Measurements from ENCODE around the gene DMBT1.

Gene DMBT1

DNA sequence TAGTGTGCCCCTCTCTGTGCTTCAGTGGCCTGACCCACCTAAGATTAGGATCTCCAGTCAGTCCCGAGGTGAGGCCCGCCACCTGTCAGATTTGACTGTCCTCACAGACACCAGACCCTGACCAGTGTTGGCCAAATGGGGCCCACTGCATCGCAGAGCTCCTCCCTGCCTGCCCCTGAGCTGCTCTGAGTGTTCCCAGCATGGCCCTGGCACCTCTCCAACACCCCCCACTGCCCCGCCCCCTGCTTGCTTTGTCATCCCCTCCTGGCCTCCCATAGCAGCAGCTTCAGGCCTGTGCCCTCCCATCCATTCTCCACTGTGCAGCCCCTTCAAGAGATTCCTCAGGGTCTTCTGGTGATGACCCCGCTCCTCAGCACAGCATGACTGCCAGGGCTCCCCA lies 71.5 kb downstream of the DMBT1 start:
- TF ChIP-seq, protein P1, sequence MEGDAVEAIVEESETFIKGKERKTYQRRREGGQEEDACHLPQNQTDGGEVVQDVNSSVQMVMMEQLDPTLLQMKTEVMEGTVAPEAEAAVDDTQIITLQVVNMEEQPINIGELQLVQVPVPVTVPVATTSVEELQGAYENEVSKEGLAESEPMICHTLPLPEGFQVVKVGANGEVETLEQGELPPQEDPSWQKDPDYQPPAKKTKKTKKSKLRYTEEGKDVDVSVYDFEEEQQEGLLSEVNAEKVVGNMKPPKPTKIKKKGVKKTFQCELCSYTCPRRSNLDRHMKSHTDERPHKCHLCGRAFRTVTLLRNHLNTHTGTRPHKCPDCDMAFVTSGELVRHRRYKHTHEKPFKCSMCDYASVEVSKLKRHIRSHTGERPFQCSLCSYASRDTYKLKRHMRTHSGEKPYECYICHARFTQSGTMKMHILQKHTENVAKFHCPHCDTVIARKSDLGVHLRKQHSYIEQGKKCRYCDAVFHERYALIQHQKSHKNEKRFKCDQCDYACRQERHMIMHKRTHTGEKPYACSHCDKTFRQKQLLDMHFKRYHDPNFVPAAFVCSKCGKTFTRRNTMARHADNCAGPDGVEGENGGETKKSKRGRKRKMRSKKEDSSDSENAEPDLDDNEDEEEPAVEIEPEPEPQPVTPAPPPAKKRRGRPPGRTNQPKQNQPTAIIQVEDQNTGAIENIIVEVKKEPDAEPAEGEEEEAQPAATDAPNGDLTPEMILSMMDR (conservative IDR thresholded peaks at IDR 0.05; ENCODE audit: low read length): no peak
- H3K4me3 ChIP-seq (ENCODE audit: low read length): no peak overlapping the region
- no peak for DNase-seq (ENCODE audit: low read depth)

DNA sequence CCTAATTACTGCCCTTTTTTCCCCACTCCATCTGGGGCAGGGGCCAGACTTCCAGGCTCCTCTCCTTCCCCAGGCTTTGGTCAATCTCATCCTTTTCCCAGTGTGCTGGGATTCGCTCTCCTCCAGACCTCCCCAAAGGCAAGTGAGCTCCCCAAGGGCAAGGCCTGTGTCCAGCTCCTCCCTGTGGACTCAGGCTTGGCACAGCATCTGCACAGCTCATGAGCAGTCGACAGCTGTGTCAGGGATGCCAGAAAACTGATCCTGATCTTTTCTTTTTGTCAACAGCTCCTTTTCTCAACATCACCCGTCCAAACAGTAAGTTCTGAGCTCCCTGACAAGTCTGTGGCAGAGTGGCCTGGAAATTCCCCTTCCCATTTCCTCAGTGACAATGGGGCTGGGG lies 72.0 kb downstream of the DMBT1 start:
- TF ChIP-seq, protein P1 (conservative IDR thresholded peaks at IDR 0.05; ENCODE audit: low read length): no peak
- no peak overlapping the region for H3K4me3 ChIP-seq (ENCODE audit: low read length)
- DNase-seq (ENCODE audit: low read depth): no peak

DNA sequence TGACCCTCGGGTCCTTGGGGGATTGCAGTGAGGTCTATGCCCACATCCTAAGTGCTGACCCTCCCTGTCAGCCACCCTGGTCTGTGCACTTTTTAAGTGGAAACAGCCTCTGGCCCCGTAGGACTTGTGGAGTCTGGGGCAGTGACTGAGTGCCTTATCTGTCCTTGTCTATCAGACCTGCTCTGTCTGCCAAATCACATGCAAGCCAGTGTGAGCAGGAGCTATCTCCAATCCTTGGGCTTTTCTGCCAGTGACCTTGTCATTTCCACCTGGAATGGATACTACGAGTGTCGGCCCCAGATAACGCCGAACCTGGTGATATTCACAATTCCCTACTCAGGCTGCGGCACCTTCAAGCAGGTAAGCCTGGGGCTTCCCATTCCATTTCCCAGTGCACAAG lies 76.4 kb downstream of the DMBT1 start:
- TF ChIP-seq, protein P1 (conservative IDR thresholded peaks at IDR 0.05; ENCODE audit: low read length): no peak
- no peak for DNase-seq (ENCODE audit: low read depth)
- H3K4me3 ChIP-seq (ENCODE audit: low read length): no peak overlapping the region

DNA sequence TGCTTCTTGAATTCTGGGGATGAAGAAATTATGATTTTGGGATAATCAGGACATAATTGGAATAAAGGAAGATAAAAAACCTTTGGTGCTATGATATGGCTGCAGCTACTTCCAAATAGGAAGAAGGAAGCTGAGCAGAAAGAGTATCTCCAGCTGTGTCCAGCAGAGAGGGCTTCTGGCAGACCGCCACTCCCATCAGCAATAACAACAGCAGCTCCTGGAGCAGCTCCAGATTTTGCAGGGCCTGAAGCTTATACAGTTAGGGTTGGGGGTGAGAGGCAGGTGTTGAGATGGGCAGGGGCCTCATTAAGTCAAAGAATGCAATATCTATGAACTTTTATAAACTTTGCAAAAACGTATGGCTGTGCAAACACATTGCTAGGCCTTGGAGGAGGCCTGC lies 76.8 kb downstream of the DMBT1 start:
- TF ChIP-seq, protein P1 (conservative IDR thresholded peaks at IDR 0.05; ENCODE audit: low read length): no peak
- H3K4me3 ChIP-seq (ENCODE audit: low read length): no peak overlapping the region
- DNase-seq (ENCODE audit: low read depth): no peak

DNA sequence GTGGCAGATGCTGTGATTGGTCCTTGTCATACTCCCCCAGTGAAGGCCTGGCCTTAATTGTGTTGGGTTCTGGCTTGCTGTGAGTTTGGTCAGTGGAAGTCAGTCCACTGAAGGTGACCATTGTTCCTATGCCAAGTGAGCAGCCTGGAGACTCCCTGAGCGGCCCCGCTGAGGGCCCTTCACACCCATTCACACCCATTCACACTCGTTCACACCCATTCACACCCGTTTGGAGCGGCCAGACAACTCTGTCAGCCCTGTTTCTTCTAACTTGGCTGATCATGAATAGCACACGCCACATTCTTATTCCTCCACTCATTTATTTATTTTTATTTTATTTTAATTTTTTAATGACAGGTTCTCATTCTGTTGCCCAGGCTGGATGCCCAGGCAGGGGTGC lies 77.6 kb downstream of the DMBT1 start:
- TF ChIP-seq, protein P1 (conservative IDR thresholded peaks at IDR 0.05; ENCODE audit: low read length): no peak
- no peak overlapping the region for H3K4me3 ChIP-seq (ENCODE audit: low read length)
- DNase-seq (ENCODE audit: low read depth): no peak

DNA sequence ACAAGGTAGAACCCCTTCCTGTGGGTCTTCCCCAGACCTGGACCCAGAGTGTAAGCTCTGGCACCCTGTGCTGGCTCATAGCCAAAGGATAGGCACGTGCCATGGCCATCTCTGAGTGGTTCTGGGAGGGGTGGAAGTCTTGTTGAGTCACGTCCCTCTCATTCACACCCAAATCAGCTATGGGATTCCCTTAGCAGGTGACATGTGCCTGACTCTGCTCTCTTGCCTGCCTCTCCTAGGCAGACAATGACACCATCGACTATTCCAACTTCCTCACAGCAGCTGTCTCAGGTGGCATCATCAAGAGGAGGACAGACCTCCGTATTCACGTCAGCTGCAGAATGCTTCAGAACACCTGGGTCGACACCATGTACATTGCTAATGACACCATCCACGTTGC lies 79.2 kb downstream of the DMBT1 start:
- no peak overlapping the region for H3K4me3 ChIP-seq (ENCODE audit: low read length)
- TF ChIP-seq, protein P1 (conservative IDR thresholded peaks at IDR 0.05; ENCODE audit: low read length): no peak
- DNase-seq (ENCODE audit: low read depth): no peak

DNA sequence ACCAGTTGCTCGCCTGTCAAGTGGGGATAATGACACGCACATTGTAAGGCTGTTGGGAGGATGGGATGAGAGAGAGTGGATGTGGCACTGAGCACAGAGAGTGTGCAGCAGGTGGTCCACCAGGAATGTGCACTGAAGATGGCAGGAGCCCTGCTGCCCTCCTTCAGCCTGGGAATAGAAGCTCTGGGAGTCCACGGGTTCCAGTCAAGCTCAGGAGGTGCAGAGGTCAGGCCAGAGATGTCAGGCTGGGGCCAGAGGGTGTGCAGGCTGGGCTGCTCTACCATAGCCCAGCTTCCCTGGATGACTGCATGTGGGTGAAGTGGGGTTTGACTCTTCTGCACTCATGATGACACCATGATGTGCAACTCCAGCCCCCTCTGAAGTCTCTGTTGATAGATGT lies 80.4 kb downstream of the DMBT1 start:
- TF ChIP-seq, protein P1 (conservative IDR thresholded peaks at IDR 0.05; ENCODE audit: low read length): no peak

More for the DNA sequence above, 80.4 kb downstream of the DMBT1 start:
- H3K4me3 ChIP-seq (ENCODE audit: low read length): no peak overlapping the region
- no peak for DNase-seq (ENCODE audit: low read depth)

Data from AG10803 (cell line).